Forelimb muscle (tissue), 1 donor: ENCODE results near the gene SNAI3. TPM values are rescaled to one million over a fixed set of nuclear protein-coding genes. Genes with fewer than 3 reads are reported as not detected.
A peak's percentile ranks its signal among the peaks of the same experiment; 100 is the strongest.

Source experiments
- DNase-seq: peaks from one replicate; pipeline ENCODE4 v3.0.0-alpha.2; 2013; ENCODE audit warnings: low read depth
- polyA plus RNA-seq: library from polyadenylated mRNA; unstranded; fragments of 120-200 nt; gene quantifications from one replicate; pipeline ENCODE4 v1.2.1, GENCODE V29; 2013; ENCODE audit not compliant: insufficient read length

SNAI3 gene
- polyA plus RNA-seq, 1 donor: 7.9 TPM

GRCh38 chr16:88721815-88722755 lies 35.8 kb upstream of the SNAI3 start:
- no peak for DNase-seq

GRCh38 chr16:88721236-88721635 lies 34.9 kb upstream of the SNAI3 start:
- DNase-seq: no peak

- no peak for DNase-seq
These were observed 34.2 kb upstream of the SNAI3 start for GRCh38 chr16:88720396-88720970.

GRCh38 chr16:88719933-88720296 lies 33.6 kb upstream of the SNAI3 start:
- no peak for DNase-seq

GRCh38 chr16:88719267-88719932 lies 33.1 kb upstream of the SNAI3 start:
- DNase-seq: no peak

- DNase-seq: no peak
These were observed 31.9 kb upstream of the SNAI3 start for GRCh38 chr16:88718178-88718577.

- DNase-seq: no peak
These were observed 30.3 kb upstream of the SNAI3 start for GRCh38 chr16:88716601-88717001.

GRCh38 chr16:88716201-88716600 lies 29.9 kb upstream of the SNAI3 start:
- DNase-seq: no peak

- DNase-seq: no peak
These were observed 29.2 kb upstream of the SNAI3 start for GRCh38 chr16:88715312-88716190.

GRCh38 chr16:88714420-88715302 lies 28.4 kb upstream of the SNAI3 start:
- no peak for DNase-seq

- no peak for DNase-seq
These were observed 27.5 kb upstream of the SNAI3 start for GRCh38 chr16:88713568-88714419.

GRCh38 chr16:88713054-88713453 lies 26.7 kb upstream of the SNAI3 start:
- DNase-seq: no peak

- DNase-seq: no peak
These were observed 26.2 kb upstream of the SNAI3 start for GRCh38 chr16:88712362-88712979.

GRCh38 chr16:88711750-88712340 lies 25.5 kb upstream of the SNAI3 start:
- DNase-seq: no peak

- DNase-seq: no peak
These were observed 24.2 kb upstream of the SNAI3 start for GRCh38 chr16:88710556-88710955.

GRCh38 chr16:88706965-88707826 lies 20.9 kb upstream of the SNAI3 start:
- DNase-seq: no peak

- peak; percentile 71 for DNase-seq
These were observed 20.1 kb upstream of the SNAI3 start, which contains the start of the genes CTU2 and RNF166 for GRCh38 chr16:88706229-88706964. Gene CTU2 (plus strand): TSS chr16:88706503. CDS start chr16:88706531, 28 bp downstream. Gene RNF166 (minus strand): TSS chr16:88706408. CDS start chr16:88706325, 83 bp downstream.
